K562 (cell line): Measurements from ENCODE around the gene LRRTM2. TPM values are rescaled to one million over a fixed set of nuclear protein-coding genes. Genes with fewer than 3 reads are reported as not detected.

Experiments used
- FOXK1 ChIP-seq: sonication (generic); formaldehyde crosslinking; IDR thresholded peaks from 2 replicates; pipeline ENCODE4 v1.8.0; 2022; ENCODE audit warnings: missing genetic modification reagents, mild to moderate bottlenecking, borderline replicate concordance
- MCM2 ChIP-seq: fragments of 450-650 bp; IDR thresholded peaks from 2 replicates; pipeline ENCODE4 v1.6.1; 2017; ENCODE audit warnings: low read depth, mild to moderate bottlenecking
- NR3C1 ChIP-seq: sonication (generic); formaldehyde crosslinking; IDR thresholded peaks from 2 replicates; pipeline ENCODE4 v1.8.1; 2022; ENCODE audit warnings: missing genetic modification reagents
- POLR3A ChIP-seq: IDR thresholded peaks from 2 replicates; pipeline ENCODE4 v1.6.1; 2011; ENCODE audit warnings: borderline replicate concordance, mild to moderate bottlenecking, moderate library complexity; ENCODE audit not compliant: insufficient read length, insufficient read depth; ENCODE audit errors: extremely low read depth
- RBM15 ChIP-seq: fragments of 200-400 bp; formaldehyde crosslinking; IDR thresholded peaks from 2 replicates; pipeline ENCODE4 v1.6.1; 2018; ENCODE audit warnings: mild to moderate bottlenecking, low read length, moderate library complexity; ENCODE audit not compliant: insufficient read depth
- SMARCC2 ChIP-seq: fragments of 450-650 bp; IDR thresholded peaks from 2 replicates; pipeline ENCODE4 v1.6.1; 2017; ENCODE audit warnings: antibody characterized with exemption, moderate library complexity, mild to moderate bottlenecking, low read depth
- TBP ChIP-seq: optimal IDR thresholded peaks from 2 replicates; pipeline ENCODE3; 2011; ENCODE audit warnings: low read depth, low read length, improper control_type of control experiment
- ZNF830 ChIP-seq: fragments of 250-450 bp; sonication (Bioruptor Pico); IDR thresholded peaks from 2 replicates; pipeline ENCODE4 v1.5.0; 2021; ENCODE audit warnings: mild to moderate bottlenecking
- polyA plus RNA-seq, 8 experiments: library from polyadenylated mRNA; depleted of rRNA in 4 of 8; stranded (reverse) in 5 of 8; unstranded in 3 of 8; fragments of >200 nt; fragmentation: Nextera tagmentation in 2 of 8; fragmentation: Illumina TruSeq in 1 of 8; extraction: Ambion mirVana in 2 of 8; extraction: Trizol in 1 of 8; gene quantifications; 2 replicates each; pipeline versions ENCODE4 v1.2.1 to v1.2.3, GENCODE V29; 2011 to 2014; ENCODE audit warnings: inconsistent platforms in 1 of 8, missing spikeins in 1 of 8
- total RNA-seq, 7 experiments: library from RNA; depleted of rRNA in 6 of 7; stranded (reverse); fragments of >200 nt in 6 of 7; fragmentation: Illumina TruSeq in 2 of 7; extraction: Trizol in 2 of 7; gene quantifications; 2 replicates each; pipeline versions ENCODE4 v1.2.1 to v1.2.3, GENCODE V29; 2011 to 2021; ENCODE audit warnings: low replicate concordance in 1 of 7
- TF ChIP-seq, protein P1 (sequence below): fragments of 200-600 bp; sonication (generic); IDR thresholded peaks from one replicate; pipeline ENCODE4 v1.6.1; 2012; ENCODE audit warnings: mild to moderate bottlenecking, low read depth, low read length, inconsistent platforms
- TF ChIP-seq, protein P2 (sequence below): fragments of 200-400 bp; formaldehyde crosslinking; IDR thresholded peaks from 2 replicates; pipeline ENCODE4 v1.6.1; 2017; ENCODE audit warnings: mild to moderate bottlenecking, low read depth, low read length, moderate library complexity
- TF ChIP-seq, protein P3 (sequence below): fragments of 450-650 bp; formaldehyde crosslinking; IDR thresholded peaks from 2 replicates; pipeline ENCODE4 v1.4.0; 2022; ENCODE audit warnings: missing genetic modification characterization
- TF ChIP-seq, protein P4 (sequence below): fragments of 250-450 bp; sonication (Bioruptor Pico); IDR thresholded peaks from 2 replicates; pipeline ENCODE4 v1.8.0; 2021; ENCODE audit warnings: moderate library complexity, mild to moderate bottlenecking, inconsistent platforms

Gene LRRTM2
- total and polyA plus RNA-seq, 9 of the 15 experiments (the other 6 are each of a cell fraction or from before 2014, with no cell fraction given), result under 0.01 to 0.07 (median 0.03) TPM; not detected in 4

DNA sequence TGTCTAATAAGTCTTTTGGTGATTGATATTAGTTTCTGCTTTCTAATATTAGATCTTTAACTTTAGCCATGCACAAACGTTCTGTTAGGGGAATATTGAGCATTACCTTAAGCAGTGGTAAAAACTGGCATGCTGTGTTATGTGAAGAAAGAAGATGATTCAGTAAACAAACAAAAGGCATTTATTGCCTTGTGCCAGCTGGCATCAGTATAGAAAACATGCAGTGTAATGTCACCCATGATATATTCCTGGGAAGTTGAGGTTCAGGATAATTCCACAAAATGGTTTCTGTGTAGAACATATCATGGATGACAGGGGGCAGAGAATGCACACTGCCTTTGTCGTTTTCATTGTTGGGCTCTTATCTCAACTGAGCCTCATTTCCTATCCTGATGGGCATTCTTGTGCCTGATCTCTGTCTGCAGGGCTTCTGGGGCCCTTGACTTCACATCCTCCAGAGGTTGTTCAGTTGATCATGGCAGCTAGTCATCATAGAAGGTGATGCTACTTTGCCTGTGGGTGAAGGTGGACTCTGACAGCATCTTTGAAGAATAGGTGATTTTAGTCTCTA, 24.2 kb downstream of the LRRTM2 start (continued):
- TF ChIP-seq, protein P1, sequence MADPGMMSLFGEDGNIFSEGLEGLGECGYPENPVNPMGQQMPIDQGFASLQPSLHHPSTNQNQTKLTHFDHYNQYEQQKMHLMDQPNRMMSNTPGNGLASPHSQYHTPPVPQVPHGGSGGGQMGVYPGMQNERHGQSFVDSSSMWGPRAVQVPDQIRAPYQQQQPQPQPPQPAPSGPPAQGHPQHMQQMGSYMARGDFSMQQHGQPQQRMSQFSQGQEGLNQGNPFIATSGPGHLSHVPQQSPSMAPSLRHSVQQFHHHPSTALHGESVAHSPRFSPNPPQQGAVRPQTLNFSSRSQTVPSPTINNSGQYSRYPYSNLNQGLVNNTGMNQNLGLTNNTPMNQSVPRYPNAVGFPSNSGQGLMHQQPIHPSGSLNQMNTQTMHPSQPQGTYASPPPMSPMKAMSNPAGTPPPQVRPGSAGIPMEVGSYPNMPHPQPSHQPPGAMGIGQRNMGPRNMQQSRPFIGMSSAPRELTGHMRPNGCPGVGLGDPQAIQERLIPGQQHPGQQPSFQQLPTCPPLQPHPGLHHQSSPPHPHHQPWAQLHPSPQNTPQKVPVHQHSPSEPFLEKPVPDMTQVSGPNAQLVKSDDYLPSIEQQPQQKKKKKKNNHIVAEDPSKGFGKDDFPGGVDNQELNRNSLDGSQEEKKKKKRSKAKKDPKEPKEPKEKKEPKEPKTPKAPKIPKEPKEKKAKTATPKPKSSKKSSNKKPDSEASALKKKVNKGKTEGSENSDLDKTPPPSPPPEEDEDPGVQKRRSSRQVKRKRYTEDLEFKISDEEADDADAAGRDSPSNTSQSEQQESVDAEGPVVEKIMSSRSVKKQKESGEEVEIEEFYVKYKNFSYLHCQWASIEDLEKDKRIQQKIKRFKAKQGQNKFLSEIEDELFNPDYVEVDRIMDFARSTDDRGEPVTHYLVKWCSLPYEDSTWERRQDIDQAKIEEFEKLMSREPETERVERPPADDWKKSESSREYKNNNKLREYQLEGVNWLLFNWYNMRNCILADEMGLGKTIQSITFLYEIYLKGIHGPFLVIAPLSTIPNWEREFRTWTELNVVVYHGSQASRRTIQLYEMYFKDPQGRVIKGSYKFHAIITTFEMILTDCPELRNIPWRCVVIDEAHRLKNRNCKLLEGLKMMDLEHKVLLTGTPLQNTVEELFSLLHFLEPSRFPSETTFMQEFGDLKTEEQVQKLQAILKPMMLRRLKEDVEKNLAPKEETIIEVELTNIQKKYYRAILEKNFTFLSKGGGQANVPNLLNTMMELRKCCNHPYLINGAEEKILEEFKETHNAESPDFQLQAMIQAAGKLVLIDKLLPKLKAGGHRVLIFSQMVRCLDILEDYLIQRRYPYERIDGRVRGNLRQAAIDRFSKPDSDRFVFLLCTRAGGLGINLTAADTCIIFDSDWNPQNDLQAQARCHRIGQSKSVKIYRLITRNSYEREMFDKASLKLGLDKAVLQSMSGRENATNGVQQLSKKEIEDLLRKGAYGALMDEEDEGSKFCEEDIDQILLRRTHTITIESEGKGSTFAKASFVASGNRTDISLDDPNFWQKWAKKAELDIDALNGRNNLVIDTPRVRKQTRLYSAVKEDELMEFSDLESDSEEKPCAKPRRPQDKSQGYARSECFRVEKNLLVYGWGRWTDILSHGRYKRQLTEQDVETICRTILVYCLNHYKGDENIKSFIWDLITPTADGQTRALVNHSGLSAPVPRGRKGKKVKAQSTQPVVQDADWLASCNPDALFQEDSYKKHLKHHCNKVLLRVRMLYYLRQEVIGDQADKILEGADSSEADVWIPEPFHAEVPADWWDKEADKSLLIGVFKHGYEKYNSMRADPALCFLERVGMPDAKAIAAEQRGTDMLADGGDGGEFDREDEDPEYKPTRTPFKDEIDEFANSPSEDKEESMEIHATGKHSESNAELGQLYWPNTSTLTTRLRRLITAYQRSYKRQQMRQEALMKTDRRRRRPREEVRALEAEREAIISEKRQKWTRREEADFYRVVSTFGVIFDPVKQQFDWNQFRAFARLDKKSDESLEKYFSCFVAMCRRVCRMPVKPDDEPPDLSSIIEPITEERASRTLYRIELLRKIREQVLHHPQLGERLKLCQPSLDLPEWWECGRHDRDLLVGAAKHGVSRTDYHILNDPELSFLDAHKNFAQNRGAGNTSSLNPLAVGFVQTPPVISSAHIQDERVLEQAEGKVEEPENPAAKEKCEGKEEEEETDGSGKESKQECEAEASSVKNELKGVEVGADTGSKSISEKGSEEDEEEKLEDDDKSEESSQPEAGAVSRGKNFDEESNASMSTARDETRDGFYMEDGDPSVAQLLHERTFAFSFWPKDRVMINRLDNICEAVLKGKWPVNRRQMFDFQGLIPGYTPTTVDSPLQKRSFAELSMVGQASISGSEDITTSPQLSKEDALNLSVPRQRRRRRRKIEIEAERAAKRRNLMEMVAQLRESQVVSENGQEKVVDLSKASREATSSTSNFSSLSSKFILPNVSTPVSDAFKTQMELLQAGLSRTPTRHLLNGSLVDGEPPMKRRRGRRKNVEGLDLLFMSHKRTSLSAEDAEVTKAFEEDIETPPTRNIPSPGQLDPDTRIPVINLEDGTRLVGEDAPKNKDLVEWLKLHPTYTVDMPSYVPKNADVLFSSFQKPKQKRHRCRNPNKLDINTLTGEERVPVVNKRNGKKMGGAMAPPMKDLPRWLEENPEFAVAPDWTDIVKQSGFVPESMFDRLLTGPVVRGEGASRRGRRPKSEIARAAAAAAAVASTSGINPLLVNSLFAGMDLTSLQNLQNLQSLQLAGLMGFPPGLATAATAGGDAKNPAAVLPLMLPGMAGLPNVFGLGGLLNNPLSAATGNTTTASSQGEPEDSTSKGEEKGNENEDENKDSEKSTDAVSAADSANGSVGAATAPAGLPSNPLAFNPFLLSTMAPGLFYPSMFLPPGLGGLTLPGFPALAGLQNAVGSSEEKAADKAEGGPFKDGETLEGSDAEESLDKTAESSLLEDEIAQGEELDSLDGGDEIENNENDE, result no peak
- TF ChIP-seq SMARCC2 (no peak), MCM2 (no peak), ZNF830 (CRISPR knock-in tag) (no peak), POLR3A (no peak), TBP (no peak), NR3C1 (no peak), FOXK1 (CRISPR knock-in tag) (no peak), RBM15 (no peak)
- TF ChIP-seq, protein P2, sequence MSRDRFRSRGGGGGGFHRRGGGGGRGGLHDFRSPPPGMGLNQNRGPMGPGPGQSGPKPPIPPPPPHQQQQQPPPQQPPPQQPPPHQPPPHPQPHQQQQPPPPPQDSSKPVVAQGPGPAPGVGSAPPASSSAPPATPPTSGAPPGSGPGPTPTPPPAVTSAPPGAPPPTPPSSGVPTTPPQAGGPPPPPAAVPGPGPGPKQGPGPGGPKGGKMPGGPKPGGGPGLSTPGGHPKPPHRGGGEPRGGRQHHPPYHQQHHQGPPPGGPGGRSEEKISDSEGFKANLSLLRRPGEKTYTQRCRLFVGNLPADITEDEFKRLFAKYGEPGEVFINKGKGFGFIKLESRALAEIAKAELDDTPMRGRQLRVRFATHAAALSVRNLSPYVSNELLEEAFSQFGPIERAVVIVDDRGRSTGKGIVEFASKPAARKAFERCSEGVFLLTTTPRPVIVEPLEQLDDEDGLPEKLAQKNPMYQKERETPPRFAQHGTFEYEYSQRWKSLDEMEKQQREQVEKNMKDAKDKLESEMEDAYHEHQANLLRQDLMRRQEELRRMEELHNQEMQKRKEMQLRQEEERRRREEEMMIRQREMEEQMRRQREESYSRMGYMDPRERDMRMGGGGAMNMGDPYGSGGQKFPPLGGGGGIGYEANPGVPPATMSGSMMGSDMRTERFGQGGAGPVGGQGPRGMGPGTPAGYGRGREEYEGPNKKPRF, result no peak
- TF ChIP-seq, protein P3, sequence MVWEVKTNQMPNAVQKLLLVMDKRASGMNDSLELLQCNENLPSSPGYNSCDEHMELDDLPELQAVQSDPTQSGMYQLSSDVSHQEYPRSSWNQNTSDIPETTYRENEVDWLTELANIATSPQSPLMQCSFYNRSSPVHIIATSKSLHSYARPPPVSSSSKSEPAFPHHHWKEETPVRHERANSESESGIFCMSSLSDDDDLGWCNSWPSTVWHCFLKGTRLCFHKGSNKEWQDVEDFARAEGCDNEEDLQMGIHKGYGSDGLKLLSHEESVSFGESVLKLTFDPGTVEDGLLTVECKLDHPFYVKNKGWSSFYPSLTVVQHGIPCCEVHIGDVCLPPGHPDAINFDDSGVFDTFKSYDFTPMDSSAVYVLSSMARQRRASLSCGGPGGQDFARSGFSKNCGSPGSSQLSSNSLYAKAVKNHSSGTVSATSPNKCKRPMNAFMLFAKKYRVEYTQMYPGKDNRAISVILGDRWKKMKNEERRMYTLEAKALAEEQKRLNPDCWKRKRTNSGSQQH (CRISPR knock-in tag), result no peak
- TF ChIP-seq, protein P4, sequence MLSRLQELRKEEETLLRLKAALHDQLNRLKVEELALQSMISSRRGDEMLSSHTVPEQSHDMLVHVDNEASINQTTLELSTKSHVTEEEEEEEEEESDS (CRISPR knock-in tag), result no peak
